Heart right ventricle (tissue), 16 donors: ENCODE measurements around the gene PRKAR1B. TPM values are rescaled to one million over a fixed set of nuclear protein-coding genes. Genes with fewer than 3 reads are reported as not detected.

Experiments
- ATAC-seq, 8 donors: fragments of 200-7000 bp; cut with Tn5 transposase; one replicate each; pipeline ENCODE4 v1.9.1; 2020; ENCODE audit warnings: mild to moderate bottlenecking in 8 of 8, moderate library complexity in 8 of 8, moderate number of reproducible peaks in 1 of 8
- DNase-seq, 2 donors: peaks; one replicate each; pipeline ENCODE4 v3.0.0-alpha.2; 2020
- H3K27ac ChIP-seq, 10 donors: fragments of 200-600 bp; sonication (generic) in 2 of 10; one replicate each; pipeline versions ENCODE4 v1.5.0 to v1.8.0; 2020 to 2022; ENCODE audit warnings: mild to moderate bottlenecking in 3 of 10
- H3K27me3 ChIP-seq, 7 donors: fragments of 200-600 bp; one replicate each; pipeline ENCODE4 v1.8.0; 2021 to 2022; ENCODE audit warnings: mild to moderate bottlenecking in 2 of 7
- H3K36me3 ChIP-seq, 9 donors: fragments of 200-600 bp; sonication (generic) in 1 of 9; one replicate each; pipeline versions ENCODE4 v1.5.0 to v1.8.0; 2020 to 2022; ENCODE audit warnings: mild to moderate bottlenecking in 2 of 9
- H3K4me1 ChIP-seq, 9 donors: fragments of 200-600 bp; sonication (generic) in 1 of 9; one replicate each; pipeline versions ENCODE4 v1.5.0 to v1.8.0; 2020 to 2022; ENCODE audit warnings: mild to moderate bottlenecking in 4 of 9
- H3K4me3 ChIP-seq, 10 donors: fragments of 200-600 bp; sonication (generic) in 2 of 10; one replicate each; pipeline versions ENCODE4 v1.5.0 to v1.8.0; 2020 to 2022; ENCODE audit warnings: mild to moderate bottlenecking in 7 of 10, moderate library complexity in 2 of 10
- H3K9me3 ChIP-seq, 11 donors: fragments of 200-600 bp in 10 of 11; sonication (generic) in 2 of 11; one replicate each; pipeline versions ENCODE4 v1.5.0 to v1.8.0; 2013 to 2022; ENCODE audit warnings: mild to moderate bottlenecking in 2 of 11, control low read depth in 1 of 11, moderate library complexity in 1 of 11
- CTCF ChIP-seq, 9 donors: fragments of 200-600 bp; sonication (generic) in 2 of 9; IDR thresholded peaks; one replicate each; pipeline versions ENCODE4 v1.5.0 to v1.8.0; 2021 to 2022; ENCODE audit warnings: antibody characterized with exemption in 9 of 9, mild to moderate bottlenecking in 5 of 9, moderate library complexity in 1 of 9
- WGBS, 2 donors: extraction: QIAGEN DNeasy Blood & Tissue Kit; methylation state at CpG; one replicate each; pipeline ENCODE4 v1.1.7; 2013; ENCODE audit warnings: inconsistent platforms in 1 of 2; 5-methylcytosine and 5-hydroxymethylcytosine counted together
- intact Hi-C, 10 donors: fragments of 100-400 bp; cut with DNase I; formaldehyde crosslinking; loops; one replicate each; pipeline versions ENCODE4 v1.11.1 to v1.14.2; 2022
- polyA plus RNA-seq, 2 donors: library from polyadenylated mRNA; stranded (reverse); fragments of 200-250 nt; gene quantifications; one replicate each; pipeline ENCODE4 v1.2.3, GENCODE V29; 2013
- total RNA-seq, 10 donors: library from RNA; stranded (reverse); fragmentation: NEBNext Ultra II Directional in 3 of 10; extraction: Animal tissue kit (Norgen Biotek cat#: 25700) in 3 of 10; gene quantifications; one replicate each; pipeline versions ENCODE4 v1.2.1 to v1.2.4, GENCODE V29; 2021 to 2023
- donor health status: Arrhythmogenic right ventricular cardiomyopathy.
- donor health status: ischemic (EF 13 %, LVEDD 7.1; RV severe dilation, severe dysfunction).
- donor health status: healthy with polysubstance abuse.
- donor health status: DM: no; HTN: yes; CAD: no.
- donor health status: DM: no; HTN: no; CAD: no.
- donor health status: ischemic (EF 25% LVEDD 6.9; RV normal size, moderate dysfunction).
- donor health status: ischemic (EF 25% LVEDD 5.7; RV mildly dilated, moderate dysfunction).
- donor health status: healthy.
- donor health status: DM: yes; HTN: yes; CAD: no.
- donor health status: Ischemic cardiomyopathy.
- donor health status: ischemic (EF 35%, LVEDD 5.7; RV mildly dilated, moderate dysfunction).
- donor health status: nonischemic (EF 11% LVEDD 7.7; RV severe dilation, severe dysfunction).
- donor health status: DM: yes; HTN: yes; CAD: no.
- donor health status: PGD.
- donor health status: ischemic (EF 29% LVEDD 5.4; RV normal size, mild dysfunction).
- donor health status: nonischemic (EF 23%, LVEDD 6.1; RV moderate dilation, normal function).

Gene PRKAR1B
- total and polyA plus RNA-seq, 12 donors = 5.0 to 24.5 (median 20.6) TPM

- intact Hi-C loops = no loop called here
- Histone ChIP-seq H3K4me3 (no peak overlapping the region), H3K9me3 (peaks cover 0 to 5% (median 0%) of the 10 kb centered on the region in 11 donors), H3K36me3 (no peaks in the 10 kb centered on the region), H3K4me1 (peaks cover 0 to 15% (median 4%) of the 10 kb centered on the region in 9 donors), H3K27me3 (peaks cover 0 to 14% (median 0%) of the 10 kb centered on the region in 7 donors), H3K27ac (no peak overlapping the region)
- TF ChIP-seq CTCF (IDR thresholded peaks at IDR 0.05) = no peak
- peak in 1 of 8 donors; percentile 10 for ATAC-seq
- no peak for DNase-seq
- 89 to 95% methylated on average over 9 of the region's 9 CpGs for WGBS, 2 donors
These were observed 14.0 kb downstream of the PRKAR1B start for GRCh38 chr7:713139-713457.

- peaks cover 0 to under 1% (median 0%) of the 10 kb centered on the region in 11 donors for H3K9me3 ChIP-seq
- no peak for DNase-seq
- intact Hi-C loops = no loop called here
- no peaks in the 10 kb centered on the region for H3K36me3 ChIP-seq
- peaks cover 0 to 15% (median 4%) of the 10 kb centered on the region in 9 donors for H3K4me1 ChIP-seq
- WGBS, 2 donors = 14 to 27% methylated on average over 33 to 72 of the region's 74 CpGs
- no peak for TF ChIP-seq CTCF (IDR thresholded peaks at IDR 0.05)
- H3K27me3 ChIP-seq = peaks cover 0 to 14% (median 0%) of the 10 kb centered on the region in 7 donors
- ATAC-seq = peak in 3 of 8 donors; percentile 16 to 59 (median 24)
- peak overlapping the region in 6 of 10 donors; percentile 27 to 75 (median 46) for H3K27ac ChIP-seq
- H3K4me3 ChIP-seq = peak overlapping the region; percentile 33 to 74 (median 58)
These were observed 14.5 kb downstream of the PRKAR1B start for GRCh38 chr7:712381-713138.

- Histone ChIP-seq H3K27me3 (peaks cover 0 to 14% (median 0%) of the 10 kb centered on the region in 7 donors), H3K27ac (peak overlapping the region in 8 of 10 donors; percentile 27 to 75 (median 46)), H3K9me3 (no peaks in the 10 kb centered on the region), H3K4me3 (peak overlapping the region; percentile 33 to 74 (median 58)), H3K4me1 (peaks cover 0 to 15% (median 4%) of the 10 kb centered on the region in 9 donors), H3K36me3 (no peaks in the 10 kb centered on the region)
- DNase-seq (no peak), ATAC-seq (peak in 5 of 8 donors; percentile 11 to 34 (median 19))
- 3 to 4% methylated on average over 21 to 43 of the region's 44 CpGs for WGBS, 2 donors
- intact Hi-C loops = no loop called here
- no peak for TF ChIP-seq CTCF (IDR thresholded peaks at IDR 0.05)
These were observed 15.1 kb downstream of the PRKAR1B start for GRCh38 chr7:711922-712380.

- Histone ChIP-seq H3K4me3 (peak overlapping the region; percentile 33 to 74 (median 58)), H3K4me1 (peaks cover 0 to 15% (median 4%) of the 10 kb centered on the region in 9 donors), H3K27me3 (peaks cover 0 to 14% (median 0%) of the 10 kb centered on the region in 7 donors), H3K9me3 (no peaks in the 10 kb centered on the region), H3K27ac (peak overlapping the region in 8 of 10 donors; percentile 27 to 75 (median 46)), H3K36me3 (no peaks in the 10 kb centered on the region)
- ATAC-seq = peak; percentile 45 to 68 (median 63)
- peak in 1 of 2 donors; percentile 52 for DNase-seq
- no peak for TF ChIP-seq CTCF (IDR thresholded peaks at IDR 0.05)
- intact Hi-C loops = no loop called here
- WGBS, 2 donors = 51 to 54% methylated on average over 45 of the region's 45 CpGs
These were observed 15.8 kb downstream of the PRKAR1B start for GRCh38 chr7:711093-711921.
